OCI-LY1 (cell line): ENCODE results near the gene ZNF701.
"Not testable (repeated sequence)": the region's sequence is repeated elsewhere in the genome, so short reads cannot be mapped to it uniquely, and the experiment has no call there.

Experiments
- EZH2 ChIP-seq: fragments of 200-600 bp; sonication (generic), shearing (Covaris generic); IDR thresholded peaks from 2 replicates; pipeline ENCODE4 v1.8.0; 2017; ENCODE audit warnings: borderline replicate concordance, mixed run types, mild to moderate bottlenecking, antibody characterized with exemption, low read length, moderate library complexity, mixed read lengths
- TF ChIP-seq, protein P1 (sequence below): fragments of 200-600 bp; sonication (generic), shearing (Covaris generic); IDR thresholded peaks from 2 replicates; pipeline ENCODE4 v1.5.1; 2017; ENCODE audit warnings: mild to moderate bottlenecking, antibody characterized with exemption, low read length, moderate library complexity, mixed read lengths

DNA sequence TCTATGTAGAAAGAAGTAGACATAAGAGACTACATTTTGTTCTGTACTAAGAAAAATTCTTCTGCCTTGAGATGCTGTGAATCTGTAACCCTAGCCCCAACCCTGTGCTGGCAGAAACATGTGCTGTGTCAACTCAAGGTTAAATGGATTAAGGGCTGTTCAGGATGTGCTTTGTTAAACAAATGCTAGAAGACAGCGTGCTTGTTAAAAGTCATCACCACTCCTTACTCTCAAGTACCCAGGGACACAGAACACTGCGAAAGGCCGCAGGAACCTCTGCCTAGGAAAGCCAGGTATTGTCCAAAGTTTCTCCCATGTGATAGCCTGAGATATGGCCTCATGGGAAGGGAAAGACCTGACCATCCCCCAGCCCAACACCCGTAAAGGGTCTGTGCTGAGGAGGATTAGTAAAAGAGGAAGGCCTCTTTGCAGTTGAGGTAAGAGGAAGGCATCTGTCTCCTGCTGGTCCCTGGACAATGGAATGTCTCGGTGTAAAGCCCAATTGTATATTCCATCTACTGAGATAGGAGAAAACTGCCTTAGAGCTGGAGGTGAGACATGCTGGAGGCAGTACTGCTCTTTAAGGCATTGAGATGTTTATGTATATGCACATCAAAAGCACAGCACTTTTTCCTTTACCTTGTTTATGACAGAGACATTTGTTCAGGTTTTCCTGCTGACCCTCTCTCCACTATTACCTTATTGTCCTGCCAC, 11.2 kb upstream of the ZNF701 start:
- TF ChIP-seq, protein P1, sequence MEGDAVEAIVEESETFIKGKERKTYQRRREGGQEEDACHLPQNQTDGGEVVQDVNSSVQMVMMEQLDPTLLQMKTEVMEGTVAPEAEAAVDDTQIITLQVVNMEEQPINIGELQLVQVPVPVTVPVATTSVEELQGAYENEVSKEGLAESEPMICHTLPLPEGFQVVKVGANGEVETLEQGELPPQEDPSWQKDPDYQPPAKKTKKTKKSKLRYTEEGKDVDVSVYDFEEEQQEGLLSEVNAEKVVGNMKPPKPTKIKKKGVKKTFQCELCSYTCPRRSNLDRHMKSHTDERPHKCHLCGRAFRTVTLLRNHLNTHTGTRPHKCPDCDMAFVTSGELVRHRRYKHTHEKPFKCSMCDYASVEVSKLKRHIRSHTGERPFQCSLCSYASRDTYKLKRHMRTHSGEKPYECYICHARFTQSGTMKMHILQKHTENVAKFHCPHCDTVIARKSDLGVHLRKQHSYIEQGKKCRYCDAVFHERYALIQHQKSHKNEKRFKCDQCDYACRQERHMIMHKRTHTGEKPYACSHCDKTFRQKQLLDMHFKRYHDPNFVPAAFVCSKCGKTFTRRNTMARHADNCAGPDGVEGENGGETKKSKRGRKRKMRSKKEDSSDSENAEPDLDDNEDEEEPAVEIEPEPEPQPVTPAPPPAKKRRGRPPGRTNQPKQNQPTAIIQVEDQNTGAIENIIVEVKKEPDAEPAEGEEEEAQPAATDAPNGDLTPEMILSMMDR, result not testable (repeated sequence)
- TF ChIP-seq EZH2, result not testable (repeated sequence)
